Breast epithelium (tissue), 4 donors: ENCODE data around the gene TLR8. TPM values are rescaled to one million over a fixed set of nuclear protein-coding genes. Genes with fewer than 3 reads are reported as not detected.

Experiments used
- DNase-seq, 2 donors: peaks; one replicate each; pipeline ENCODE4 v3.0.0-alpha.2; 2019; ENCODE audit warnings: low spot score in 2 of 2
- H3K27ac ChIP-seq, 2 donors: fragments of 200-600 bp; sonication (generic) in 1 of 2; one replicate each; pipeline ENCODE4 v1.5.1; 2016 to 2019; ENCODE audit warnings: mild to moderate bottlenecking in 1 of 2
- H3K27me3 ChIP-seq, 2 donors: fragments of 200-600 bp; sonication (generic) in 1 of 2; one replicate each; pipeline versions ENCODE4 v1.5.1 to v1.6.0; 2017 to 2019; ENCODE audit warnings: control low read depth in 1 of 2, mild to moderate bottlenecking in 1 of 2
- H3K36me3 ChIP-seq: fragments of 200-600 bp; one replicate; pipeline ENCODE4 v1.5.1; 2019
- H3K4me1 ChIP-seq, 2 donors: fragments of 200-600 bp; sonication (generic); one replicate each; pipeline ENCODE4 v1.5.1; 2016 to 2019; ENCODE audit warnings: control low read depth in 1 of 2
- H3K4me3 ChIP-seq, 3 donors: fragments of 200-600 bp; sonication (generic); 1 replicate in 2 of 3; 2 replicates in 1 of 3; pipeline ENCODE4 v1.5.1; 2016 to 2019; ENCODE audit warnings: mild to moderate bottlenecking in 3 of 3, moderate library complexity in 2 of 3
- H3K9me3 ChIP-seq, 2 donors: fragments of 200-600 bp; sonication (generic) in 1 of 2; one replicate each; pipeline ENCODE4 v1.5.1; 2016 to 2019; ENCODE audit warnings: control low read depth in 1 of 2
- CTCF ChIP-seq, 3 donors: fragments of 450-650 bp; IDR thresholded peaks; one replicate each; pipeline ENCODE4 v1.5.1; 2016 to 2017; ENCODE audit warnings: antibody characterized with exemption in 3 of 3, mild to moderate bottlenecking in 3 of 3, moderate library complexity in 3 of 3
- POLR2A ChIP-seq: fragments of 450-650 bp; IDR thresholded peaks from one replicate; pipeline ENCODE4 v1.6.1; 2016; ENCODE audit warnings: antibody characterized with exemption, mild to moderate bottlenecking, moderate library complexity
- POLR2AphosphoS5 ChIP-seq, 3 donors: sonication (generic); formaldehyde crosslinking; IDR thresholded peaks; one replicate each; pipeline ENCODE4 v1.6.1; 2017; ENCODE audit warnings: antibody characterized with exemption in 3 of 3
- intact Hi-C: fragments of 100-400 bp; cut with DNase I; formaldehyde crosslinking; loops from one replicate; pipeline ENCODE4 v1.15.1; 2023; ENCODE audit warnings: low total_unique reads
- total RNA-seq, 3 donors: library from RNA; depleted of rRNA; stranded (reverse); fragments of >200 nt; gene quantifications; one replicate each; pipeline ENCODE4 v1.1.0, GENCODE V29; 2016

The TLR8 gene
- total RNA-seq, 3 donors from 2014 or later = 0.66 to 6.6 (median 1.0) TPM

GRCh38 chrX:12919051-12919450 lies 12.6 kb downstream of the TLR8 start:
- H3K27ac ChIP-seq = no peak overlapping the region
- DNase-seq = no peak
- H3K36me3 ChIP-seq = no peaks in the 10 kb centered on the region
- H3K4me1 ChIP-seq = no peaks in the 10 kb centered on the region
- no peak overlapping the region for H3K4me3 ChIP-seq
- peaks cover 0 to 33% of the 10 kb centered on the region in 2 donors for H3K27me3 ChIP-seq
- intact Hi-C loops = no loop called here
- no peak for TF ChIP-seq CTCF (IDR thresholded peaks at IDR 0.05)
- H3K9me3 ChIP-seq = no peaks in the 10 kb centered on the region

GRCh38 chrX:12919620-12920019 lies 13.2 kb downstream of the TLR8 start:
- TF ChIP-seq CTCF (IDR thresholded peaks at IDR 0.05) (no peak), POLR2AphosphoS5 (IDR thresholded peaks at IDR 0.05) (no peak), POLR2A (no peak)
- H3K36me3 ChIP-seq = no peaks in the 10 kb centered on the region
- no peaks in the 10 kb centered on the region for H3K9me3 ChIP-seq
- H3K4me1 ChIP-seq = no peaks in the 10 kb centered on the region
- DNase-seq = no peak
- intact Hi-C loops = no loop called here
- peaks cover 0 to 34% of the 10 kb centered on the region in 2 donors for H3K27me3 ChIP-seq
- no peak overlapping the region for H3K4me3 ChIP-seq
- no peak overlapping the region for H3K27ac ChIP-seq

- no peaks in the 10 kb centered on the region for H3K4me1 ChIP-seq
- TF ChIP-seq POLR2AphosphoS5 (IDR thresholded peaks at IDR 0.05) (no peak), CTCF (IDR thresholded peaks at IDR 0.05) (no peak), POLR2A (no peak)
- no peak overlapping the region for H3K27ac ChIP-seq
- no peak overlapping the region for H3K4me3 ChIP-seq
- peaks cover 0 to 31% of the 10 kb centered on the region in 2 donors for H3K27me3 ChIP-seq
- no peaks in the 10 kb centered on the region for H3K36me3 ChIP-seq
- intact Hi-C loops = no loop called here
- no peaks in the 10 kb centered on the region for H3K9me3 ChIP-seq
- no peak for DNase-seq
Observed at GRCh38 chrX:12920990-12921389, 14.6 kb downstream of the TLR8 start.

GRCh38 chrX:12921886-12922598 lies 15.6 kb downstream of the TLR8 start:
- DNase-seq = no peak
- no peak overlapping the region for H3K4me3 ChIP-seq
- intact Hi-C loops = no loop called here
- H3K4me1 ChIP-seq = no peaks in the 10 kb centered on the region
- H3K36me3 ChIP-seq = no peaks in the 10 kb centered on the region
- TF ChIP-seq CTCF (IDR thresholded peaks at IDR 0.05) = no peak
- no peak for TF ChIP-seq POLR2A
- no peak for TF ChIP-seq POLR2AphosphoS5 (IDR thresholded peaks at IDR 0.05)
- H3K27ac ChIP-seq = no peak overlapping the region
- no peaks in the 10 kb centered on the region for H3K9me3 ChIP-seq
- H3K27me3 ChIP-seq = peaks cover 0 to 32% of the 10 kb centered on the region in 2 donors

GRCh38 chrX:12922599-12922919 lies 16.1 kb downstream of the TLR8 start:
- intact Hi-C loops = no loop called here

More at GRCh38 chrX:12922599-12922919, 16.1 kb downstream of the TLR8 start:
- no peak for TF ChIP-seq POLR2A
- TF ChIP-seq POLR2AphosphoS5 (IDR thresholded peaks at IDR 0.05) = no peak
- TF ChIP-seq CTCF (IDR thresholded peaks at IDR 0.05) = no peak
- DNase-seq = no peak
- H3K9me3 ChIP-seq = no peaks in the 10 kb centered on the region
- H3K27ac ChIP-seq = no peak overlapping the region
- peaks cover 0 to 32% of the 10 kb centered on the region in 2 donors for H3K27me3 ChIP-seq
- H3K4me1 ChIP-seq = no peaks in the 10 kb centered on the region
- H3K36me3 ChIP-seq = no peaks in the 10 kb centered on the region
- no peak overlapping the region for H3K4me3 ChIP-seq
